HG03060 (cell line): ENCODE measurements around the gene C1QTNF12.

Experiments used
- ATAC-seq: cut with Tn5 transposase; IDR thresholded peaks from one replicate; pipeline ENCODE4 v1.9.1; 2021; ENCODE audit warnings: low read depth, moderate number of reproducible peaks; ENCODE audit not compliant: unreplicated experiment

C1QTNF12 gene

DNA sequence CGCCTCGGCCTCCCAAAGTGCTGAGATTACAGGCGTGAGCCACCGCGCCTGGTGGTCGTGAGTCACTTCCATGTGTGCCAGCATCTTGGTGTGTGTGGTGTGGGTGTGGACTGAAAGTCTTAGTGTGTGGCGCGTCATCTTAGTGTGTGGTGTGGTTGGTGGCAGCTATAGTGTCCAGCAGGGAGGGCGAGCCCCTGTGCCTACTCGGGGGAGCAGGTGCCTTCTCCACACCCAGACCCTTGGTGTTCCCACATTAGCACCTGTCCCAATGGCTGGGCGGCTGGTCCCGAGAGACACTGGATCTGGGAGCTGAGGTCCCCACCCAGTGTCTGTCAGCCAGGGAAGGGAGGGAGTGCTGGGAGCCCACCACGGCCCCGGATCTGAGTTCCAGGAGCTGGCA is 36.5 kb upstream of the C1QTNF12 start:
- no peak for ATAC-seq

DNA sequence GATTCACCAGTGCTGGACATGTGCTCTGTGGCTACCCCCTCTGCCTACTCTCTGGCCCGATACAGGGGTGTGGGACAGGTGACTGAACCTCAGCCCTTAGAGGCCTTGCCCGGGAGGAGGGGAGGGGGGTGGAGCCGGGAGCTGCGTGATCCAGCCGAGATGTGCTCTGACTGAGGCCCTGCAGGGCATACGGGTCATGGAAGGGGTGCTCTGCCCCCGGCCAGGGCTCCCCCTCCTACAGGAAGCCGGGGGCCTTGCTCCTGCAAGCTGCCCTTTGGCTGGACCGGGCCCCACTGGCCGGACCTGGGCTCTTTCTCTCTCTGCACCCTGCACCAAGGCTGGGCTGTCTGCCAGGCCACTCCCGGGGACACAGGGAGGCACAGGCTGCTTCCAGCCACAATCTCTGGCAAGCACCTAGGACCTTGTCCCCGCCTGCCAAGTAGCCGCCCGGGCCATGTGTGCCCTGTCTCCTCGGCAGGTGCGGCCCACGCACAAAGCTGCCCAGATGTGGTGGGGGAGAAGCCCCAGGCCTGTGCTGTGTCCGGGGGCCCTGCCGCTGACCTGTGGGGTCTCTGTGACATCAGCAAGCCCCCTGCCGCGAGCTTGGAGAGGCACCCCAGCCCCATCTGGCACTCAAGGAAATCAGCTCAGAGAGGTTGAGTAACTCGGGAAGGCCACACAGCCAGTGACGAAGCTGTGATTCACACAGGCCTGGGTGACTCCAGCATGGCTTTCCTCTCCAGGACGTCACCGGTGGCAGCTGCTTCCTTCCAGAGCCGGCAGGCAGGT is 35.2 kb upstream of the C1QTNF12 start:
- no peak for ATAC-seq

DNA sequence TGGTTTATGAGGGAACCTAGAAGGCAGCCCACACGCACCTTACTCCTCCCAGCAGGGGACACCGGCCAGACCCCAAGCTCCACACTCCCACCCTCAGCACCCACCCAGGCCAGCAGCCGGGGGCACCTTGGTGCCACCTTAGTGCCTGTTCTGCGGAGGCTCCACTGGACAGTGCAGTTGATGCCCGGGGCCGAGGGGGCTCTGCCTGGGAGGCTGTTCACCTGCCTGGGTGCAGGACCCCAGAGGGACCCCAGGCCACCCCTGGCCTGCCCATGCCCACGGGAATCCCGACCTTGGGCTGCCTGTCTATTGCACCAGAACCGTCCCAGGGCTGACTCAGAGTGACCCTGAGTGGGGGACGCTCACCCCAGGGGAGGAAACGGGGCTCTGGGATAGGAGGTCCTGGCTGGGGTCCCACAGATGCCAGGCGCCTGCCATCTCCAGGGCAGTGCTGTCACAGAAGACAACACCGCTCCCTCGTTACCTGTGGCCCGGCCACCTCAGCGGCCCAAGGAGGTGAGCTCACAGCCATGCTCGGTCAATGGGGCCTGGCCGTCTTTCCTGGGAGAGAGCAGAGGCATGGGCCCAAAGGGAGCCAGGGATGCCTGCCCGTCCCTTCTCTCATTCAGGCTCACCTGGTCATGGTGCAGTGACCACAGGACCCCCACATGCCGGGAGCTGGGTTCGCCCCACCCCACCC is 34.4 kb upstream of the C1QTNF12 start:
- no peak for ATAC-seq

DNA sequence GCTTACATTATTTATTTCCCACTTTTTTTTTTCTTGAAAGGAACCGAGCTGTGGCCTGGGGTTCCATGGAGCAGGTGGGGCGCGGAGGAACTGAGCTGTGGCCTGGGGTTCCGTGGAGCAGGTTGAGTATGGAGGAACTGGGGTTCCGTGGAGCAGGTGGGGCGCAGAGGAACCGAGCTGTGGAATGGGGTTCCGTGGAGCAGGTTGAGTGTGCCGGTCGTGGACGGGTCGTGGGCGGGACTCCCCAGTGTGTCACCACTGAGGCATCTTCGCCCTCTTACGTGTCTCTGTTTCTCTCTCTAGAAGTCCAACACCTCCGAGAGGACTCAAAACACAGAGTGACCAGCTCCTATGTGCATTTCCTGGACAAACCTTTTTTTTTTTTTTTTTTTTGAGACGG is 32.5 kb upstream of the C1QTNF12 start:
- ATAC-seq, result no peak

DNA sequence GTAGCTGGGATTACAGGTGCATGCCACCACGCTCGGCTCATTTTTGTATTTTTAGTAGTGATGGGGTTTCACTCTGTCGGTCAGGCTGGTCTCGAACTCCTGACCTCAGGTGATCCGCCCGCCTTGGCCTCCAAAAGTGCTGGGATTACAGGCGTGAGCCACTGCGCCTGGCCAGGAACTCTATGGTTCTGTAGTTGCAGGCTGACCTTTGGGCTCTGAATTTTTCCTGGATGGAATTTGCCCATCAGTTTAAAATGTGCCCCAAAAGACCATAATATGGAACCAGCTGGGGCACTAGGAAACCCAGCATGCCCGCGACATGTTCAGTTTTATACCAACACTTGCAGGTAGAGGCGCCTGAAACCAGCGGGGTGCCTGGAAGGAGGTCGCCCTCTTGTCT is 32.1 kb upstream of the C1QTNF12 start:
- ATAC-seq, result no peak

DNA sequence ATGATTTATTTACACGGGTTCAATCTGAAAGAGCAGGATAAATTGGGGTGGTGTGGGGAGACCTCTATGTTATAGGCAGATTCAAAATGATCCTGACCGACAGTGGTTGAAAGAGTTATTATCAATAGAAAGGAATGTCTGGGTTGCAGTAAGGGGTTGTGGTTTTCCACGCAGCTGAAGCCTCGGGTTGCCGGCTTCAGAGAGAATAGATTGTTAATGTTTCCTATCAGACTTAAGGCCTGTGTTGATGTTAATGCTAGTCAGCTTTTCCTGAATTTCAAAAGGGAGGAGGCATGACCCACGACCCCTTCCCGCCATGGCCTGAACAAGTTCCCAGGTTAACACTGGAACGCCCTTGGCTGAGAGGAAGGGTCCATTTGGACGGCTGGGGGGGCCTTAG is 29.3 kb upstream of the C1QTNF12 start:
- ATAC-seq, result no peak

DNA sequence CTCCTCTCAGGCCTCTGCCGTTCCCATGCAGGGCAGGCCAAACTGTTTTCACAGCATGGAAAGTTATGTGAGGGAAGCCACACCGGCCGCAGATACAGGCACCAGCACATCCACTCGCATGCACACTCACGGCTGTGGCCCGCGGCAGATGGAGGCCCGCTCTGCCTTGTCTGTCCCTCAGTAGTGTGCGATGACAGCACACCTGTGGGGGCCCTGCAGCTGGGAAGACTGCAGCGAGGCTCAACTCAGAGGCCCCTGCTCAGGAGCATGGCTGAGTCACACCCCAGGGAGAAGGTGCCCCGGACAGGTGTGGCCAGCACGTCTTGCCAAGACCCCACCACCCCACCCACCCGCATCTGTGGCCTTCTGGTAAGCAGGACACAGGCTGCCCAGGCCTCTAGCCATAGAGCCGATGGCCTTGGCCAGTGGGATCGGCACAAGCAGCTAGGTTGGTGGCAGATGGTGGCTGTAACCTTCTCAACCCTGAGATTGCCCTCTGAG is 28.5 kb upstream of the C1QTNF12 start:
- no peak for ATAC-seq

DNA sequence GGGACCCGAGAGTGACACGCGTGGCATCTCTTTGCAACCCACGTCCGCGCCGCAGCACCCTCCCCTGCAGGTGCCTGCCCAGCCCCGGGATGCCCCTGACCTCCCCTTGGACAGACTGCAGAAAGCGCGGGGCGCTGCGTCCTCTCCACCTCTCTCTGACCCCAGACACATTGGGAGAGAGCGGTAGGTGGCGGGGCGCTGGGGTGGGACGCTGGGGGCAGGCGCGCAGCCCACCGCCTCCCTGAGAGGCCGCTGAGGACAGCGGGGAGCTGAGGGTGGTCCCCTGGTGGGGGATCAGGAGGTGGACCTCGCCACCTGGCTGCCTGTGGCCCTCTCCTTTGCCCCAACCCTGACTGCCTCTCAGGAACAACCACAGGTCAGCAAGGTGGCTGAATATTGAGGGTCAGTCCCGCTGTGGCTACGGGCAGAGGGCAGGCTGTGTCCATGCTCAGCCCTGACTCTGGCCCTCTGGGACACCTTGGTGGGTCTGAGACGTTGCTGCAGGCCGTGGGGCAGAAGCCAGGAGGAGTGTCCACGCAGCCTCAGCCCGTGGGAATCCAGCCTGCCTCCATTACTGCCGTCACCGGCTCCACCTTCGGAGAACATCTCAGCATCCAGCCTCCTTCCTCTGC is 27.9 kb upstream of the C1QTNF12 start:
- no peak for ATAC-seq

DNA sequence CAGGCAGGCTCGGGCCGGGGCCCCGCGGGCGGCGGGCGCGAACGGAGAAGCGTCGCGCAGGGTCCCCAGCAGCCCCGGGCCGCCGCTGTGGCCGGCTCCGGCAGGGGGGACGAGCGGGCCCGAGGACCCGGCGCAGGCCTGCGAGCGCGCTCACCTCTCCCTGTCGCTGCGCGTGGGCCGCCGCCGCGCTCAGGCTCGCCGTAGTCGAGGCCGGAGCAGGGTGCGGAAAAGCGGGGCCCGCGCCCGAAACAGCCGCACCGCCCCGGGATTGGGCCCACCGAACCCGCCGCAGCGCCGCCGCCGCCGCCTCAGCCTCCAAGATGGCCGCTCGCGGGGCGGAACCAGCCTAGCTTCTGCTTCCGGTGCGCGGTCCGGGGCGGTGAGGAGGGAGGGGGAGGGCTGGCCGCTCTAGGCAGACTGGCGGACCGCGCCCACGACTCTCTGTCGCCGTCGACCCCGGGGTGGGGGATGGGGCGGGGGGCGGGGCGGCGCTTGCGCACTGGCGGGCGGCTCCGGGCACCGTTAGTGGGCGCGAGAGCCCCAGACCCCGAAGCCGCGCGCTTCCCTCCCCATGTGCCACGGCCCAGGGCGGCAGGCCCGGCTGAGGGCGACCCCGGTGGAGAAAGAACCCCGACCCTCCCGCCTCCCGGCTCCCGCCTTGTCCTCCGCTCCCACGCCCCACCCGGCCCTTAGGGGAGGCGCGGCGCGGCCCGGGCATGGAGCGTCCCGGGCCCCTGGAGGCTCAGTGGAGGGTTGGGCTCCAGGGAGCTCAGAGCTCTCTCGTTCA is 27.2 kb upstream of the C1QTNF12 start, which contains the start of gene UBE2J2:
UBE2J2 (minus strand) TSS at position 343 of the 787 bp plus-strand sequence. CDS start 5,862 bp downstream, outside the sequence.
- no peak for ATAC-seq

DNA sequence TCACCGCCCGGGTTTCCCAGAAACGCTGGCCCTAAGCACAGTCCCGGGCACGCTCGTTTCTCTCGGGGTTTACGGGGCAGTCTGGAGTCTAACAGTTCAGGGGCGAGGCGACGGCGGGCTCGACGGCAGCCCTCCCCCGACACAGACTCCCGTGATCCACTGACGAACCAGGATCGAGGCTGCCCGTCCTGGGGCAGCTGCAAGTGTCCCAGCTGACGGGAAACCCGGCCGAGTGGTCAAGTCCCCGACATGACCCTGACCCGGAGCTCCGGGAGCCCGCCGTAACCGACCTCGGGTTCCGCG is 26.6 kb upstream of the C1QTNF12 start:
- ATAC-seq, result no peak

DNA sequence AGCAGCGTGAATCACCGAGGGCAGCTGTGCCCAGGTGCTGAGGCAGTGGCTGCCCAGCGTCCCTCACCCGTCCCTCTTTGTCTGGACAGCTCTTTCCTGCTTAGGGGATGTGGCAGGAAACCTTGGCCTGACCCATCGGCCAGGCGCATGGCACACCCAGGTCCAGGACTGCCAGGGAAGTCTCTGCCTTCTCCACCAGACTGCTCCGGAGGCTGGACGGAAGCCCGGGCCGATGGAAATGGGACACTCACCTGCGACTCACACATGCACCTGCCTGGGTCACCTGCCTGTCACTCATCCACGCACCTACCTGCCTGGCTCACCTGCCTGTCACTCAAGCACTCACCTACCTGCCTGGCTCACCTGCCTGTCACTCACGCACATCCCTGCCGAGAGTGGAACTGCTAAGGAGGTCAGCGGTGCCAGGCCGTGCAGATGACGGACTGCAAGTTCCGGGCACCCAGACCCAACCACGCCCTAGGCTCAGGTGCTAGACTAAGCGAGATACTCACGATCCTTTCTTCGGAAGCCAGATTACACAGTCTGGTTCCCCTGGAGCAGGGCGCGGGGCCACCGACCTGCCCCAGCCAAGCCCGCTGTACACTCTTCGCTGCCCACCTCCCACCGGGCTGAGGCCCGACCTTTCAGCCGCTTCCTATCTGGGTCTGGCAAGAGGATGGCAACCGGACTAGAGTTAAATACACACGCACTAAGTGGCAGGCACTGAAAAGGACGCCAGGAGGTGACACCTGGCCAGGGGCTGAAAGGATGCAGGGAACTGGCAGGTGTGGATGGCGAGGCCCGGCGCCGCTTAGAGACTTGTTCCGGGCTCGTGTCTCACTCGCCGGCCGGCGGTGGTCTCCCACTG is 26.1 kb upstream of the C1QTNF12 start:
- ATAC-seq, result no peak

DNA sequence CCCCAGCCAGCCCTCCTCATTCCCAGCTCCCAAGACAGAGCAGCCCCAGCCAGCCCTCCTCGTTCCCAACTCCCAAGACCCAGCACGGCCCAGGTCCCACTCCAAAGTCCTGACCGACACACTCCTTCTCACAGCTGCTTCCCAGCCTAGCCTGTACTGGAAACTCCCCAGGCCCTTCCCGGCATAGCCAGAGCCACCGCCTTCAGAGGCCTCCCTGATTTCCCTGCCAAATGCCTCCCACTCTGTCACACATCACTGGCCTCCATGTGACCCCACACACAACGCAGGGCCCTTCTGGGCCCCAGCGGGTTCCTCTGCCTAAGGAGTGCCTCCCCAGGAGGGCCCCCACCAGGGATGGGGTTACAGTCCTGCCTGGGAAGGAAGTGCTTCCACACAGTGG is 24.3 kb upstream of the C1QTNF12 start:
- ATAC-seq, result no peak

DNA sequence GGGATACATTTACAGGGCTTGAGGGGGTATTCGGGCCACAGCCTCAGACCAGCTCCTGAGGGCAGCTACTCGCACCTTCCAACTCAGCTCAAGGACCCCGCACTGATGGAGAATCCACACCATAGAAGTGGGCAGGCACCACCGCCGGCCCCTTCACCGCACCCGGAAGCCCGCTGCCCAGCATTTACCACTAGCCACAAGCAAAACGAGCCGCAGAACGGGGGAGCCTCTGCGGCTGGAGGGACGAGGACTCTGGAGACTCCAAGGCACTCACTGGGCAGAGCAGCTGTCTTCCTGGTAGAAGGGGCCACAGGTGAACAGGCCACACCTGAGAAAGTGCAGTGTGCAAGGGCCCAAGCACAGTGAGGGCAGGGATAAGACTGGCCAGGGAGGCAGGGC is 21.8 kb upstream of the C1QTNF12 start:
- no peak for ATAC-seq

DNA sequence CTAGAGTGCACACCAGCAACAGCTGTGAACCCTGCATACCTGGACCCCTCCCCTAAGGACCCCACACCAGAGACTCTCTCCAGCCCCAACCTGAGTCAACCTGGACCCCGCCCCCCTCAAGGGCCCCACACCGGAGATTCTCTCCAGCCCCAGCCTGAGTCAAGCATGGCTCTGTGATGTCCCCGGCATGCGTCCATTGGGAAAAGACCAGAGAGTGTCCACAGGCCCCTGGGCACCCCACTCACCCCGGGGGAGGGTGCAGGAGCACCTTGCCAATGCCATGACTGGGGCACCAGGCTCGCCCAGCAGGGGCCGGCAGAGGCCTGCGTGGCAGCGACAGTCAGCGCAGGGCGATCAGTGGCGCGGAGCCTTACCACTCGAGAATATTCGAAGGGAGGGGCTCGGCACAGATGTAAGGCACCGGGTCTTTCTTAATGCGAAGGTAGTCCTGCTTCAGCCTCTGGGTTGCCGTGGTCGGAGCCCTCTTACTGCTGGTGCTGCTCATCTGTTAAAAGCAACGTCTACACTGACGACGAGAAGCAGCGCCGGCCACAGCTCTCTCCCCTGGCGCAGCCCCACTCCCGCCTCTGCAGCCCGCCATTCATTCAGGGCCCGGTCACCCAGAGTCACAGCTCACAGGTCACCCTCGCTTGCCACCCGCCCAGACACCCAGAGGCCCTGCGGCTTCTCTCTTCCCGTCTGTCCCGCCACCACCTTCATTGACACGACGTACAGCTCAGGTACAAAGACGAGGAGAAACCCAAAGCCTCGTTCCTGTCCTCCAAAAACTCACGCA is 21.2 kb upstream of the C1QTNF12 start:
- no peak for ATAC-seq

DNA sequence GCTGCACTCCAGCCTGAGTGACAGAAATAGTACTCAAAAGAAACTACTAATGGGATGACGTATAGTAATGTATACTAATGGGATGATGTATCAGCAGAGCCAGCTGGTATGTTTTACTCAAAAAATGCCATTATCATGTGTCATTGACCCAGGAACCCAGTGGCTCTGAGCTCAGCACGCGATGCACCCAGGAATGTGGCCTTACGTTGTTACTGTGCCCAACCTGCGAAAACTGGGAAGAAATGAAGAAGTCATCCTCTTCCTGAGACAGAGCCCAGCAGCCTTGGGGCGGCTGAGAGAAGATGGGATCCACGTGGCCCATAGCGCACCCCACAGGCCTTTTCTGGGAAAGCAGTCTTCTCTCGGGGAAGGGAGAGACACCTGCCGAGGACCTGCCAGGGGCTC is 18.3 kb upstream of the C1QTNF12 start:
- no peak for ATAC-seq

DNA sequence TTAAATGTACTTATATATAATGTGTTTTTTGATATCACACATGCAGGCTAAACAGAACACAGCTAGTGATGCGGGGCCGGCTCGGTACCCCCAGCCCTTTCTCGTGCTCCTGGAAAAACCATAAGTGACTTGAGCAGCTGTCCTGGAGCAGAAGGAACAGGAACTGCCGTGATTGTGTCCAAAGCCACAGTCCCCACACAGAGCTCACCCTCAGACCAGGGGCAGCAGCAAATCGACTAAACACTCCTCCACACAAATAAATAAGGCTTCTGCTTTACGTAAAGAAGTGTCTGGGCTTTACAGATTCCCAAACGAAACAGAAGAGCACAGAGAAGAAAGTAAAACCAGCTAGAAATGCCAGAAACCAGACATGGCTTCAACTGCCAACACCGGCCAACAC is 17.5 kb upstream of the C1QTNF12 start:
- no peak for ATAC-seq

DNA sequence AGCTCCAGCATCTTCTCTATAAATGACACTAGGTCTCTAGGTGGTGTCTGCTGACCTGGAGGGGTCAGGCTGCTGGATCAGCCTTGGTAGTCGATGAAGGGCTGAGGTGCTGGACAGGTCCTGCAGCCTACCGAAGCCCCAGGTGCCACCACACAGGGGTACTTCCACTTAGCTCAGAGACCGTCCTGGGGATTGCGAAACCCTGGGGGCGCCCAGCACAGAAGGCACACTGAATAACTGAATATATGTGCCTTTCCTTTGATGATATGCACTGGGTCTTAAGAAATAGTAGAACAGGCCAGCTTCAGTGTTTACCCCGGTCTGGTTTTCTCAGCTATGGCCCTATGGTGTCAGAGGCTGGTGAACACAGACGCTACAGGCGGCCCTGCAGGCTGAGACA is 16.2 kb upstream of the C1QTNF12 start:
- ATAC-seq, result no peak

DNA sequence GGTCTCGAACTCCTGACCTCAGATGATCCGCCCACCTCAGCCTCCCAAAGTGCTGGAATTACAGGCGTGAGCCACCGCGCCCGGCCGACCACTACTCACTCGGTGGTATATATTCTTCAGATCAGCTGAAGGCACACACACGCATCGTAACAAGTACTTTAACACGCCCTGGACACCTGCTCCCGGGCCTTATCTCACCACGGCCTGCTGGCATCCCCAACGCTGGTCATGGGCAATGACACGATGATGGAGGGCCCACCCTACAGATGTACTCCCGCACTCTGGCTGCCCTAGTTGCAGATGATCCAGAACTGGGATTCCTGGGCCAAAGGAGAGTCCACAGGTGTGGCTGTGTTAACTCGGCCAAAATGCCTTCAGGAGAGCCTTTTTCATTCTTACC is 15.5 kb upstream of the C1QTNF12 start:
- no peak for ATAC-seq
